Stimulated activated CD8-positive, alpha-beta memory T cell treated with anti-CD3 and anti-CD28 coated beads, Interleukin-7, amount 100 ng/mL, for 48 hours (primary cell): ENCODE measurements around the gene NOP9.
A peak's percentile ranks its signal among the peaks of the same experiment; 100 is the strongest.

Experiments used
- DNase-seq, 2 donors: peaks; one replicate each; pipeline ENCODE4 v3.0.0-alpha.2; 2020; ENCODE audit warnings: low read depth in 1 of 2; ENCODE audit errors: extremely low read depth in 1 of 2

The NOP9 gene

DNA sequence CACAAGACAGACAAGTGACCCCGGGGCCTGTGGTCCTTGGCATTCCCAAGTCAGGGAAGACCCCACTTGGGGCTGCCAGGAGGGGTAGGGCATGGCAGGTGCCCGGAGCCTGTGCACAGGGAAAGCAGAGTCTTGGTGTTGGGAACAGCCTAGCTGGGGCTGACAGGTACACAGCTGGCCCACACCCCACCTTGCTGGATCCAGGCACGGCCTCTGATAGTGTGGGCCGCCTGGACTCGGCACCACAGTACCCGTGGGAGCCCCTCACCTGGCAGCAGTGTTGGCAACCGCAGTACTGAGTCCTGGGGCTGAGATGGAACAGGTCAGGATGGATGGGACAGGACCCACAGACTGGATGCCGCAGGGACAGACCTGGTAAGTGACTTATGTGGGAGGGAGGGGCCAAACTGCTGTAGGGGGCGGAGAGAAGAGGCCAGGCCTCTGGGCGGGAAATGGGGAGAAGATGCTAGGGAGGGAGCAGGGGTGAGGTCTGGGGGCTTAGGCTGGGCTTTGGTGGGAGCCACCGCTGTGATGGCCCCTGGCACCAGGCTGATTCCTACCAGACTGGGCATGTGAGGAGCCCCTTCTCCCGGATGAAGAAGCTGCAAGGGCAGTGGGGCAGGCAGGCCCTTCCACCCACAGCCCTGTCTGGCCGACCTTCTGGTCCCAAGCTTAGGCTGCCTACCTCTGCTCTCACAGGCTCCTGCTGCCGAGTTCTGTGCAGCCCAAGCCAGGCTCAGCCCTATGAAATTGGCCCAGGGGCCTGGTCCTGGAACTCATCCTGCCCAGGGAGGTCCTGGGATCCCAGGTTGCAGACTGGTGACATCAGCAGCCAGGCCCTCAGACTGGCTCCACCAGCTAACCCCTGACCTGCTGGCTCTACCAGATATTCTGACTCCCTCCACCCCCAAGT lies 36.6 kb upstream of the NOP9 start, which contains the start of gene TGM1:
TGM1 (minus strand) TSS at position 357 of the 913 bp plus-strand sequence. CDS start 825 bp downstream, outside the sequence.
- DNase-seq, result no peak

DNA sequence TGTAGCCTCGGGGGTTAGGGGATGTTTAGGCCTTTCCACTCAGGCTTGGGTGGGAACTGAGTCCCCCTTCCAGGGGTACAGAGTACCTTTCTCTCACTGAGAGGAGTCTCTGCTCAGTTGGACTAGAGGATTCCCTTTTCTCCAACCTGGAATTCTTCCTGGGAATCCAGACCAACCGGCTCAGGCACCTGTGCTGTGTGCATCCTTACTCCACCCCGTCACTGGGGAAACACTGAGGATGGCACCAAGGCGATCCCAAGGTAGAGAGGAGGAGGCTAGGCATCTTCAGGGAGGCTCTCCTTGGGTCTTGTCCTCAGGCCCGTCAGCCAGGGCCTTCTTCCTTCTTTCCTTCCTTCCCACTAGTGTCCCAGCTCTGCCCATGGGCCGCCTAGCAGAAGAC lies 35.8 kb upstream of the NOP9 start:
- no peak for DNase-seq

DNA sequence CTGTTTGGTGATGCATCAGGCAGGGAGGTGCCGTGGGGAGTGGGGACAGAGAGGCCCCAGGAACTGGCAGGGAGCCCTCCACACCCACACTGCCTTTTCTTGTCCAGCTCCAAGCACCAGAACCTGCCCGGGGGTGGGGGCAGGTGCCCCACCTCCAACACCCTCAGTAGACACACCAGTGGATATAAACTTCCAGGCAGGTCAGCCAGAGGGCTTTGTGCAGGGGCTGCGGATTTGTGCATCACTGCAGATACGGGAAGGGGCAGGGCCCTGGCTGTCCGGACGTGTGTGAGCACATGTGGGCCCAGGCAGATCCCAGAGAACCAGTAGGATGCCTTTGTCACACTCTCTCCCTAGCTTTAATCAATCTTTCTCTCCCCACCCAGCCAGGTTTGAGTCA lies 35.4 kb upstream of the NOP9 start:
- DNase-seq, result no peak

DNA sequence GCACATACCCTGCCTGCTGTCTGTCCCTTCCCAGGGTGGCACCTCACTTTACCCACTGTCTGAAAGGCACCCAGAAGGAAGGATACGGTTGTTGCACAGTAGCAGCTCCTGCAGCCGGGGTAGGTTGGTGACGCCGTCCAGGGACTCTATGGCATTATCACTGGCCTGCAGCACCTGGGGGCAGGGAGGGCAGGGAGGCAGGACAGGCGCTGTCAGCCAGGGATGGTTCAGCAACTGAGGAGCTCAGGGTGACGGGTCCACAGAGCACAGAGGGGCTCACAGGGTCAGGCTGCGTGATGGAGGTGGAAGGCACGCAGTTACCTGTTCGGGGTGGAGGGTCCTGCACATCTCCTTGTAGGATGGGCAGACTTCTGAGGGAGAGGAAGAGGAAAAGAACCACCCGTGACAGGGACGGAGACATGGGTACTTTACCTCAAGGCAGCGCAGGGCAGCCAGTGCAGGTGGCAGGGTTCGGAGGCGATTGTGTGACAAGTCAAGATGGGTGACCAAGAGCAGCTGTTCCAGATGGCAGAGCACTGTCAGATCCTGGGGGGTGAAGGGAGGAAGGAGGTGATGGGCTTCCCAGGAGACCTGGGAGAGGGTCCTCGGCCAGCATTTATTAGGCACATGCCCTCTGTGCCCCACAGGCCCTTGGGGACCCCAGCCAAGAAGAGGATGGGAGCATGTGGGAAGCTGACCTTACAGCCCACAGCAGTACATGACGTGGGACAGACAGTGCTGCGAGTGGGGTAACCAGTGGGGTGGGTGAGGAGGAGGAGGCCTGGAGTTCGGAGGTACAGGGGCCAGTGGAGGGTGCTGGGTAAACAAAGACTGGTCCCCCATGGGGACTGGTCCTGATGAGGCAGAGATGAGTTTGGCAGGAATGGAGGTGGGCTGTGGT lies 33.1 kb upstream of the NOP9 start:
- no peak for DNase-seq

DNA sequence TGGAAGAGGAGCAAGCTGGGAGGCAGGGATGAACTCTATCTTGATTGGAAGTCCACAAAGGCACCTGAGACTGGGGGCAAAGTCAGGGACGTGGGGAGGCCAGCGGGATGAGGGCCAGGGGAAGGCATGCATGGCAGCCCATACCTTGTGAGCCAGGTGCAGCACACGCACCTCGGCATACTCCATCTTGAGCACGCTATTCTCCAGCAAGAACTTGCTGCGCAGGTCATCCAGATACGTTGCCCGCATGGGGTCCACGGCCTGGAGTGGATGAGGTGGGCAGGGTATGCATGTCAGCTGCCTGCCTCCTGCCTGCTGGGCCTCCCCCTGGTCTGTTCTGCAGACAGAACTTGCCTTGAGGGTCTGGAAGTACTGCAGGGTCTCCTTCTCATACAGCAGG lies 32.1 kb upstream of the NOP9 start:
- DNase-seq, result no peak

DNA sequence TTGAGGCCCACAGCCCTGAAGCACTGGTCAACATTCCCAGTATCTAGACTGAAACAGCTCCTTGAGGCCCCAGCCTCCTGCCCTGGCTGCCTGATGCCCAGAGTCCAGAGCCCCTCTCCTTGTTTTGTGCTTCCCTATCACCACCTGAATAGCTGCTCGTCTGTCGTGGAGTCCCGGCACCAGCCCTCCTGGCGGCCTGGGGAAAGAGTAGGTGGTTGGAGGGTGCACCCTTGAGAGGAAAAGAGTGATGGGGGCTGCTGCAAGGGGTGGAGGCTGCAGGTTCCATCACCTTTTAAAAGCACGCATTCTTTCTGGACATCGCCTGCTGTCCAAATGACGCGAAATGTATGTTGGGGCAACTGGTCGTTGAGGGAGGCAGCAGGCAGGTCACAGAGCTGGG lies 31.4 kb upstream of the NOP9 start:
- no peak for DNase-seq

DNA sequence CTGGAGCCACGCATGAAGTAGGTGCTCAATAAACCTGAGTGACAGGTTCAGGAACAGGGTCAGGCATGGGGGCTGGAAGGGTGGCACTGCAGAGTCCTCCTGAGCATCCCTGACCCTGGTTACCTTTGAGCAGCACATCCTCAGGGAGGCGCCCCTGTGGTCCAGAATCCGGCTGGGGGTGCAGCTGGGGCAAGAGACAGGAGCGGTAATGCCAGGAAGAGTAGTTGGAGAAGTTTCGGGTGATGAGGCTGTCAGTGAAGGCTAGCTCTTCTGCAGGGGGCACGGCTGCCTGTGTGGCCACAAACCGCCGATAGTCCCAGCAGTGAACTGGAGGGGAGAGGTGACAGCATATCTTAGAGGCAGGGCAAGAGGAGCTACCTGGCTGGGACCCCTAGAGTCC lies 30.3 kb upstream of the NOP9 start:
- no peak for DNase-seq

DNA sequence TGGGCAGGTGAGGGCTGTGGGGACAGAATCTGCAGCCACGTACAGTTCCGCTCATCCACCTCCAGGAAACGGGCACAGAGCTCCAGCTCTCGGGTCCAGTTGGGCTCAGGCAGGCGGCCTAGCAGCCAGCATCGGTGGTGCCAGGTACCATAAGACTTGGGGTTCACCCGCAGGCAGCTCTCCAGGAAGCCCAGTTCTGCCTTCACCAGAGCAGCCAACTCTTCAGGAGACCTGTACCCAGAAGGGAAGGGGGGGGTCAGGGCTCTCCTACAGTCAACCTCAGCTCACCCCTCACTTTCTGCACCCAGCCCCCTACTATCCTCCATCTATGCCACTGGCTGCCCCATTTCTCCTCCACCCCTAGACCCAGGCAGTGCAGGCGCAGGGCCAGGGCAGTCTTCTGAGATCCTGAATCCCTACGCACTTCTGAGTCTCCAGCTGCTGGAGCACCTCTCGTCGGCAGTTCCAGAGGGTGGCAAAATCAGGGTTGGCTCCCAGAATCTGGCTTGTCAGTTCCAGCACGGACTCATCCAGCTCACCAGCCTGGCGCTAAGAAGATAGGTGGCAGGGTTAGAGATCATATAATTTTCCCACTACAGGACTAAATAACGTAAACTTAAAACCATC lies 29.6 kb upstream of the NOP9 start:
- DNase-seq, result no peak

DNA sequence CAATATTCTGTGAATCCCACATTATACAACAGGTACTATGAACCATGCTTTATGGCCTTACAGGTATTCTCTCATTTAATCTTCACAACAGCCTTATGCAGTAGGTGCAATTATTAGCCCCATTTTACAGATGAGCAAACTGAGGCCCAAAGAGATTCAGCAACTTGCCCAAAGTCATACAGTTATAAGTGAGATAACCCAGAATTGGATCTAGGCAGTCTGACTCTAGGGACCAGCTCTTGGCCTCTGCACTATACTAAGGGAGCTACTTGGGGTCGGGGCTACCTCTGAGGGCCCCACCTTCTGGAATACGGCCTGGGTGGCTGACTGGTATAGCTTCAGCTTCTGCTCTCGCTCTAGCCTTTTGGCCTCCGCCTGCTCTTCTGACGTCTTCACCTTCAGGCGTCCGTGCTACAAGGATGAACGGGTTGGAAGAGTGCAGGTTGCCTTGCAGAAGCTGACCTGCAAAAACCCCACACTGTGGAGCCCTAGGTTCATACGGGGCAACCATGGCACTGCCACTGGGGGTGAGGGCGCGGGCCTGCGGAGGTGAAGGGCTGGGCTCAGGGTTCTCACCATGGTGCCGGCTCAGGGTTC lies 29.0 kb upstream of the NOP9 start:
- no peak for DNase-seq

DNA sequence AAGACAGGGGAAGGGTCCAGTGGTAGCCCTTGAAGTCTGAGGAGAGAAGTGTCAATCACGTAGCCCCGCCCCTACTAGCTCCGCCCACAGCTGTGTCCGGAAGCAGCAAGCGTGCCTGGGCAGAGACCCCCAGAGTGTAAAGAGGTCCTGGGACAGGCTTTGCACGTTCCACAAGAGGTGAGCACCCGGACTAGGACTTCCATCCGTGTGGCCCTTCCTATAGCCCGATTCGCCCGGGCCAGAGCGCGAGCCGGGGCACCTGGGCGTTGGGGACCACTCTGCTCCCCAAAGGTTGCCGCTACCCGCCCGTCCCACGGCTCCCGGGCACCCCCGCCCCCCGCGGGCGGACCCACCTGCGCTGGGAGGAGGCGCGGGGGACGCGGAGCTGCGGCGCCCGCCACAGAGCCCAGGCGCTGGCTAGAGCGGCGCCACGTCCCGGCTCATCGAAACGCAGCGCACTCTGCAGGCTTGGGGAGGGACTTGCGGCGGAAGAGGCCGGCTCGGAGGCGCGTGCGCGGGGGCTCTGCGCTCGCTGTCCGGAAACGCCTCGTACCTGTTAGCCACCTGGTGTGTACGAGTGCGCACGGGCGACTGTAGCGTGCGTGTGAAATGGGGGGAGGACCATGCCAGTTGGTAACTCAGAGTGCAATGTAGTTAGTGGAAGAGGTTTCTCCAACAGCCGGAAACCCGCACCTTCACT lies 28.4 kb upstream of the NOP9 start, which contains the start of gene RABGGTA:
RABGGTA (minus strand) TSS at position 464 of the 700 bp plus-strand sequence. CDS start 482 bp downstream, outside the sequence.
- peak; percentile 74 to 79 for DNase-seq

DNA sequence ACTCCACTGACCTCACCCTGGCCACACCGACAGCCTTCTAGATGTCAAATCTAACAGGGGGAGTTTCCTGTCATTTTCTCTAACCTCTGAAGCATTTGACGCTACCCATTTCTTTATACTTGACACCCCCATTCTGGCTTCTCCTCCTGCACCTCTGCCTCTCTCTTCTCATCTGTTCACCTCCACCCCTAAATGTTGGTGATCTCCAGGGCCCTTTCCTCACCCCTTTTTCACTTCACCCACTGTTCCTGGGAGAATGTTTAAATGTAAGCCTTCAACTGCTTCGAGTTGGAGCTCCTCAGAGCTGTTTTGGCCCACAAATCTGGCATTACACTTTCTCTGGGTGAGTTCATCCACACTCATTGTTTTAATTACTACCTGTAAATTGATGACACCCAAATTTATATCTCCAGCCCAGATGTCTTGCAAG lies 27.8 kb upstream of the NOP9 start:
- peak in 1 of 2 donors; percentile 28 for DNase-seq

DNA sequence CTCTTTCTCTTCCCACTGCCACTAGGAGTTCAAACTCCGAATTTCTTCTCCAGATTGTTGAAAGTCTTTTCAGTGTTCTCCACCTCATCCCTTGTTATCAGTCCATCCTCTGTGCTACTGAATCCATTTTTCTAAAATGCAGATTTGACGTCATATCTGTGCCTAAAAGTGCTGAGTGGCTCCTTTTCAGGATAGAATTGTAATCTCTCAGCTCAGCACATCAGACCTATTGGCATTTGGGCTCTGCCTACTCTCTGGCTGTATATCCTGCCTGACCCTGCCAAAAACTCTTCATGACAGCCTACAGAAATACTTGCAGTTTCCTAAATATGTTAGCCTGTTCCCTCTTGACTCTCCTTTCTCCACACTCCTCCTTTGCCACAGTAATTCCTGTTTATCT lies 27.2 kb upstream of the NOP9 start:
- no peak for DNase-seq

DNA sequence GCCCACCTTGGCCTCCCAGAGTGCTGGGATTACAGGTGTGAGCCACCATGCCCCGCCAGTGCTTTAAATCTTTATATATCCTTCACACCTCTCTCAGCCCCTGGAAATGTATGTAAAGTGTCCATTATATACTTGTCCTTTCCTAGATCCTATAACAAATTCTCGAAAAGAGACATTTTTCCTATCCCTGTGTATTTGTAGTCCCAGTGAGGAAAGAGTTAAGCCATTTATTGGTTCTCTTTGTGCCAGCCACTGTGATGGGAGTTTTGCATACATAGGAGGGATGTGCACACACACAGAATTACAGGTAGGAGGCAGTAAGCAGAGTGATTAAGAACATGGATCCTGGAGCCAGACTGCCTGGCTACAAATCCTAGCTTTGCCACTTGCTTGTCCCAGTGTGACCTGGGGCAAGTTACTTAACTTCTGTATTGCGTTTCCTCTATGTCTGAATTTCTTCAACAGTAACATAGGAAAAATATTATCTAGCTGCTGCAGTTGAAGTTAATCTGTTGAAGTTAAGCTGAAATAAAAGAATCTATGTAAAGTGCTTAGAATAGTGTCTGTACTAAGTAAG lies 26.1 kb upstream of the NOP9 start:
- DNase-seq, result no peak

DNA sequence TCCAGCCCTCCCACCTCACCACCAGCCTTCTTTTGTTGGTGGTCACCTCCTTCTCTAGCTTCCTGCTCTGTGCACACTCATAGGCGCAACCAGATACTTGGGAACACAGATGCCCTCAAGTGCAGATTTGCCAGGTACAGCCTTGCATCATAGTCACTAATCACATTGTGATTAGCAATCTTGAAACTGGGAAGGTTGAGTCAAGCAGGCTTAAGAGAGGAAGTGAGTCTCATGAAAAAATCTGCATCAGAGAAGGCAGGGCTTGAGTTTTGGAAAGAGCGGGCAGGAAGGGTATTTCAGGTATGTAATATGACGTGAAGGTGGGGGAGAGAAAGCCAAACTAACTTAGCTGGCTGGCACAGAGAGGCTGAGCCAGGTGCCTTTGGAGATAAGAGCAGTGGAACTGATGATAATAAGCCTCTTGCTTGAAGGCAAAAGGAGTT lies 25.5 kb upstream of the NOP9 start:
- DNase-seq, result peak; percentile 10 to 50

DNA sequence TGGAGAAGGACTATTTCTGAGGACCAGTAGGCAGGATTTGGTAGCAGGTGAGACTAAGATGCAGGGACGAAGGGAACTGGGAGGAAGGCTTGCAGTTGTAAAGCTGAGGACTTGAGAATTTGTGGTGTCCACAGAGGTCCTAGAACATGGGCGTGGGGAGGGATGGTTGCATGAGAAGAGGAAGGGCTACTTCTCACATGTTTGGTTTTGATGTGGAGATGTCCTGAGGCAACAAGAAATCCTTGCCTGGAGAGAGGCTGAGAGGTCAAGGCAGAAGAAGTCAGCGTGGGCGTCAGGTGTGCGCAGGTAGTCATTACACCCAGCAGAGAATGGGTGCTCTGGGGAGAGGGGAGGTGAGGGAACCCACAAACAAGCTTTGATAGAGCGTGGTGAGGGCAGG lies 22.6 kb upstream of the NOP9 start:
- DNase-seq, result no peak

DNA sequence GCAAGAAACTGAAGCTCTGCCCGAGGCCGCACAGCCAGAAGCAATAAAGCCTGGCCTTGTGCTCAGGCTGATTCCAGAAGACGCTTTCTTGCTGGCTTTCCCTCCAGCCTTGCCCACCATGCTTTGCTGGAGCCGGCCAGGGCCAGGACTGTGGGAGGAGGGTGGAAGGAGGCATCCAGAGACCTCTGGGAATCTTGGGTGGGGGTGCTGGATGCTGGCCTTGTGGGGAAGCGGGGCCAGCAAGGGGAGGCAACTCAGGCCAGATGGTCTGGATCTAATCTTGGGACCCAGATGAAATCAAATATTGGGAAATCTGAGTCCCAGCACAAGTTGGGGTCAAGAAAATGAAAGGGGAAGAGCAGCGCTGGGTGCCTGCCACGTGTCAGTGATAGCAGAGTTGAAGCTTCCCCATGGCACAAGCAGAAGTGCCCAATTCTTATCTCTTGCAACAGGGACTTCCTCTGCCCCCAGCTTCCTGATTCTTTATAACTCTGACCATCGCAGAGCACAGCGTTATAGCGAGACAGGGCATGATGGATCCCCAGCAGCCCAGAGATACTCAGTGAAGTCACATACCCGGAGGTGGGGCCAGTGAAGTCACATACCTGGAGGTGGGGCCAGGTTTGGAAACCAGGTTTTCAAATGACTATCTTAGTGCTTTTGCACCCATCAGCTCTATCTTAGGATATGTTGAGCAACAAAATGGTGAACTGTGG lies 21.9 kb upstream of the NOP9 start:
- no peak for DNase-seq

DNA sequence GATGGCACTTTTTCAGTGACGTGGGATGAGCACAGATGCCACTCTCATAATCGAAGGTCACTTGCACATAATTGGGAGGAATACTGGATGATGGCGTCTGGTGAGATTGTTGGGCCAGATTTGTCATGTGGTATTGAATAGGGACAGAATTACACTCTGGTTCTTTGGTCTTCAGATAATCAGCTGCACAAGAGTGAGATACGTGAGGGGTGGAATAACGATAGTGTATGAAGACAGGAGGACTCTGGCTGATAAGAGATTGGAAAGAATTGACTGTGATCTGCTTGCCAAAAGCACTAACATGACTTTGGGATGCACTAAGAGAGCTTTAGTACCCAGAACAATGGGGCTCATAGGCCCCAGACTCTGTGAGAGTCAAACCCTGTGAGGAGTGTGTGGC lies 21.2 kb upstream of the NOP9 start:
- DNase-seq, result no peak

DNA sequence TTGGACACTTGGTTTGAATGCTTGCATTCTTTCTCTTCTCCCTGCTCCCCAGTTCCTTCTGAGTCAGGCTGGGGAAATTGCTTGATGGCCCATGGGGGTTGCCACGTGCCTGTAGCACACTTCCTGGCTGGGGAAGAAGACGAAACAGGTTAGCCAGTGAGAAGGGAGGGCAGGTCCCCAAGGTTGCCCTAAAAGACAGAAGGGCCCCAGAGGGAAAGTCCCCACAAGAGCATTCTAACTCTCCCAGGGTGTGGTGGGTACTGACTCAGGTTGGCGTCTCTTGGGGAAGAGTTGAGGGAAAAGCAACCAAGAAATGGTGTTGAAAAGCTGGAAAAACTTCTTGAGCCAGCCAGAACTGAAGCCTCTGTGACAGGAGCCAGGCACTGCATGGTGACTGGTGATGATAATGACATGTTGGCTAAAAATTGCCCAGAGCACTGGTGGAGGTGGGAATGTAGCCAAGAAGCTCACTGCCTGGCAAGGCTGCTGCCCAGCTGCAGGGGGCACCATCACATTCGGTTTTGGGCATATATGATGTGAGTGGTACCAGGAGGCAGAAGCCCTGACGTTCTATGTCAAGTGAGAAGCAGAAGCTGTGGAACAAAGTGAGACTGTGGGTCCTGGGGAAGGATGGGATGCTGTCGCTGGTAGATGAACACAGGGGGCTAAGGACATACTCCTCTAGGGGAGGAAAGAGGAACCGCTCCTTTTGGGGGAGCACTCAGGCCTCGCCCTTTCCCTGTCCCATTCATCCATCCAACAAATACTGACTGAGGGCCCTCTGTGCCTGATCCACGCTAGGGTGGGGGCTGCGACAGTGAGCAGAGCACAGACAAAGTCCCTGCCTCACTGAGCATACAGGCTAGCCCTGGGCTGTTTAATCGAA lies 20.1 kb upstream of the NOP9 start:
- peak; percentile 20 to 57 for DNase-seq
